K562 (cell line): ENCODE data around the gene CFAP251. TPM values are rescaled to one million over a fixed set of nuclear protein-coding genes. Genes with fewer than 3 reads are reported as not detected.
A peak's percentile ranks its signal among the peaks of the same experiment; 100 is the strongest.

ENCODE experiments used
- ELF1 ChIP-seq: fragments of 200-800 bp; sonication (Bioruptor generic); IDR thresholded peaks from 2 replicates; pipeline ENCODE4 v1.6.1; 2016; ENCODE audit warnings: missing genetic modification characterization, missing compliant biosample characterization
- MAFG ChIP-seq: fragments of 450-650 bp; conservative IDR thresholded peaks from 2 replicates; pipeline ENCODE4 v1.6.1; 2016; ENCODE audit warnings: missing genetic modification characterization, missing compliant biosample characterization
- NFIX ChIP-seq: fragments of 250-450 bp; sonication (Bioruptor Pico); IDR thresholded peaks from 2 replicates; pipeline ENCODE4 v1.4.0; 2020; ENCODE audit warnings: low read depth, mild to moderate bottlenecking, moderate library complexity
- POLR2A ChIP-seq: fragments of 450-650 bp; conservative IDR thresholded peaks from 2 replicates; pipeline ENCODE4 v1.6.1; 2016
- PTTG1 ChIP-seq: fragments of 450-650 bp; IDR thresholded peaks from 2 replicates; pipeline ENCODE4 v1.6.1; 2016; ENCODE audit warnings: low read depth, mild to moderate bottlenecking, missing genetic modification characterization, missing compliant biosample characterization
- ZNF165 ChIP-seq: fragments of 250-450 bp; sonication (Bioruptor Pico); IDR thresholded peaks from 2 replicates; pipeline ENCODE4 v1.4.0; 2020; ENCODE audit warnings: borderline replicate concordance
- ZNF253 ChIP-seq: fragments of 250-450 bp; sonication (Bioruptor Pico); conservative IDR thresholded peaks from 2 replicates; pipeline ENCODE4 v1.6.1; 2021; ENCODE audit warnings: mild to moderate bottlenecking
- ZNF695 ChIP-seq: fragments of 450-650 bp; formaldehyde crosslinking; IDR thresholded peaks from 2 replicates; pipeline ENCODE4 v1.4.0; 2020; ENCODE audit warnings: mild to moderate bottlenecking, moderate library complexity
- ZNF699 ChIP-seq: fragments of 250-450 bp; sonication (Bioruptor Pico); IDR thresholded peaks from 2 replicates; pipeline ENCODE4 v1.8.0; 2021; ENCODE audit warnings: mild to moderate bottlenecking, moderate library complexity; ENCODE audit not compliant: insufficient replicate concordance
- polyA plus RNA-seq, 8 experiments: library from polyadenylated mRNA; depleted of rRNA in 4 of 8; stranded (reverse) in 5 of 8; unstranded in 3 of 8; fragments of >200 nt; fragmentation: Nextera tagmentation in 2 of 8; fragmentation: Illumina TruSeq in 1 of 8; extraction: Ambion mirVana in 2 of 8; extraction: Trizol in 1 of 8; gene quantifications; 2 replicates each; pipeline versions ENCODE4 v1.2.1 to v1.2.3, GENCODE V29; 2011 to 2014; ENCODE audit warnings: inconsistent platforms in 1 of 8, missing spikeins in 1 of 8
- total RNA-seq, 7 experiments: library from RNA; depleted of rRNA in 6 of 7; stranded (reverse); fragments of >200 nt in 6 of 7; fragmentation: Illumina TruSeq in 2 of 7; extraction: Trizol in 2 of 7; gene quantifications; 2 replicates each; pipeline versions ENCODE4 v1.2.1 to v1.2.3, GENCODE V29; 2011 to 2021; ENCODE audit warnings: low replicate concordance in 1 of 7
- TF ChIP-seq, protein P1 (sequence below): sonication (generic); formaldehyde crosslinking; IDR thresholded peaks from 2 replicates; pipeline ENCODE4 v1.8.0; 2023; ENCODE audit warnings: missing genetic modification reagents, mild to moderate bottlenecking, borderline replicate concordance
- TF ChIP-seq, protein P2 (sequence below): sonication (generic); IDR thresholded peaks from 2 replicates; pipeline ENCODE4 v1.6.1; 2016
- TF ChIP-seq, protein P3 (sequence below), 2 experiments: IDR thresholded peaks; 2 replicates each; pipeline ENCODE4 v1.6.1; 2011; ENCODE audit warnings: borderline replicate concordance in 1 of 2, control low read depth in 1 of 2, low read depth in 1 of 2, low read length in 1 of 2, mild to moderate bottlenecking in 1 of 2, mixed read lengths in 1 of 2, moderate library complexity in 1 of 2; ENCODE audit not compliant: insufficient read depth in 1 of 2, insufficient read length in 1 of 2, poor library complexity in 1 of 2, severe bottlenecking in 1 of 2; ENCODE audit errors: extremely low read depth in 1 of 2
- TF ChIP-seq, protein P4 (sequence below): fragments of 450-650 bp; conservative IDR thresholded peaks from 2 replicates; pipeline ENCODE4 v1.6.1; 2016; ENCODE audit warnings: missing genetic modification characterization, low read depth, mild to moderate bottlenecking, missing compliant biosample characterization, moderate library complexity
- TF ChIP-seq, protein P5 (sequence below), 3 experiments: fragments of 200-800 bp in 1 of 3; sonication (Bioruptor generic) in 1 of 3; sonication (generic) in 1 of 3; formaldehyde crosslinking in 1 of 3; IDR thresholded peaks; 2 replicates each; pipeline versions ENCODE4 v1.6.1 to v1.8.0; 2016 to 2022; ENCODE audit warnings: mild to moderate bottlenecking in 2 of 3, missing compliant biosample characterization in 2 of 3, missing genetic modification characterization in 2 of 3, missing genetic modification reagents in 1 of 3

CFAP251 gene
- total and polyA plus RNA-seq, 9 of the 15 experiments (the other 6 are each of a cell fraction or from before 2014, with no cell fraction given) = 16.6 to 31.0 (median 19.1) TPM

DNA sequence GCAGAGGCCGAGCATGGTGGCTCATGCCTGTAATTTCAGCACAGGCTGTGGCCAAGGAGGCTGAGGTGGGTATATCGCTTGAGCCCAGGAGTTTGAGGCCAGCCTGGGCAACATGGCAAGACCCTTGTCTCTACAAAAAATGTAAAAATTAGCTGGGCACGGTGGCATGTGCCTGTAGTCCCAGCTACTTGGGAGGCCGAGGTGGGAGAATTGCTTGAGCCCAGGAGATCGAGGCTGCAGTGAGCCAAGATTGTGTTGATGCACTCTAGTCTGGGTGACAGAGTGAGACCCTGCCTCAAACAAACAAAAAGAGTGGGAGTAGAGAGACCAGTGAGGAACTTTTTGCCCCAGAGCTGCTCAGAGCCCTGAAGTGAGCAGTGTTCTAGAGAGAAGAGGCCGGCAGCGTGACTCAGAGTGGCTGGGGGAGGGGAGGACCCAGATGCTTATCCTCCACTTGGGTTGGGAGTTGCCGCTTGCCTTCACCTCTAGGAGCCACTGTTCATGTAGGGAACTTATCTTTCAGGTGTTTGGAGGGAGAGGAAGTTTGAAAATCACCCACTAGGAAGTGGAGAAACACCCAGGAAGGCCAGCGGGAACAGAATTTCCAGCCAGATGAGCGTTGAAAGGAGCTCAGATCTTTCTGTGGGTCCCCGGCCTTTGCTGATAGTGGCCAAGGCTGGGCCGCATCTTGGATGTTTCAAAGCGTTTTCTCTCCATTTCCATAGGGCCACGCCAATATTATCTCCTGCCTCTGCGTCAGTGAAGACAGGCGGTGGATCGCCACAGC, 15.3 kb downstream of the CFAP251 start (continued):
- TF ChIP-seq, protein P1, sequence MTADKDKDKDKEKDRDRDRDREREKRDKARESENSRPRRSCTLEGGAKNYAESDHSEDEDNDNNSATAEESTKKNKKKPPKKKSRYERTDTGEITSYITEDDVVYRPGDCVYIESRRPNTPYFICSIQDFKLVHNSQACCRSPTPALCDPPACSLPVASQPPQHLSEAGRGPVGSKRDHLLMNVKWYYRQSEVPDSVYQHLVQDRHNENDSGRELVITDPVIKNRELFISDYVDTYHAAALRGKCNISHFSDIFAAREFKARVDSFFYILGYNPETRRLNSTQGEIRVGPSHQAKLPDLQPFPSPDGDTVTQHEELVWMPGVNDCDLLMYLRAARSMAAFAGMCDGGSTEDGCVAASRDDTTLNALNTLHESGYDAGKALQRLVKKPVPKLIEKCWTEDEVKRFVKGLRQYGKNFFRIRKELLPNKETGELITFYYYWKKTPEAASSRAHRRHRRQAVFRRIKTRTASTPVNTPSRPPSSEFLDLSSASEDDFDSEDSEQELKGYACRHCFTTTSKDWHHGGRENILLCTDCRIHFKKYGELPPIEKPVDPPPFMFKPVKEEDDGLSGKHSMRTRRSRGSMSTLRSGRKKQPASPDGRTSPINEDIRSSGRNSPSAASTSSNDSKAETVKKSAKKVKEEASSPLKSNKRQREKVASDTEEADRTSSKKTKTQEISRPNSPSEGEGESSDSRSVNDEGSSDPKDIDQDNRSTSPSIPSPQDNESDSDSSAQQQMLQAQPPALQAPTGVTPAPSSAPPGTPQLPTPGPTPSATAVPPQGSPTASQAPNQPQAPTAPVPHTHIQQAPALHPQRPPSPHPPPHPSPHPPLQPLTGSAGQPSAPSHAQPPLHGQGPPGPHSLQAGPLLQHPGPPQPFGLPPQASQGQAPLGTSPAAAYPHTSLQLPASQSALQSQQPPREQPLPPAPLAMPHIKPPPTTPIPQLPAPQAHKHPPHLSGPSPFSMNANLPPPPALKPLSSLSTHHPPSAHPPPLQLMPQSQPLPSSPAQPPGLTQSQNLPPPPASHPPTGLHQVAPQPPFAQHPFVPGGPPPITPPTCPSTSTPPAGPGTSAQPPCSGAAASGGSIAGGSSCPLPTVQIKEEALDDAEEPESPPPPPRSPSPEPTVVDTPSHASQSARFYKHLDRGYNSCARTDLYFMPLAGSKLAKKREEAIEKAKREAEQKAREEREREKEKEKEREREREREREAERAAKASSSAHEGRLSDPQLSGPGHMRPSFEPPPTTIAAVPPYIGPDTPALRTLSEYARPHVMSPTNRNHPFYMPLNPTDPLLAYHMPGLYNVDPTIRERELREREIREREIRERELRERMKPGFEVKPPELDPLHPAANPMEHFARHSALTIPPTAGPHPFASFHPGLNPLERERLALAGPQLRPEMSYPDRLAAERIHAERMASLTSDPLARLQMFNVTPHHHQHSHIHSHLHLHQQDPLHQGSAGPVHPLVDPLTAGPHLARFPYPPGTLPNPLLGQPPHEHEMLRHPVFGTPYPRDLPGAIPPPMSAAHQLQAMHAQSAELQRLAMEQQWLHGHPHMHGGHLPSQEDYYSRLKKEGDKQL (CRISPR knock-in tag) = no peak
- no peak; the same call in 1 of the 2 replicates for TF ChIP-seq MAFG
- TF ChIP-seq, protein P2, sequence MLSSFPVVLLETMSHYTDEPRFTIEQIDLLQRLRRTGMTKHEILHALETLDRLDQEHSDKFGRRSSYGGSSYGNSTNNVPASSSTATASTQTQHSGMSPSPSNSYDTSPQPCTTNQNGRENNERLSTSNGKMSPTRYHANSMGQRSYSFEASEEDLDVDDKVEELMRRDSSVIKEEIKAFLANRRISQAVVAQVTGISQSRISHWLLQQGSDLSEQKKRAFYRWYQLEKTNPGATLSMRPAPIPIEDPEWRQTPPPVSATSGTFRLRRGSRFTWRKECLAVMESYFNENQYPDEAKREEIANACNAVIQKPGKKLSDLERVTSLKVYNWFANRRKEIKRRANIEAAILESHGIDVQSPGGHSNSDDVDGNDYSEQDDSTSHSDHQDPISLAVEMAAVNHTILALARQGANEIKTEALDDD = no peak
- no peak for TF ChIP-seq NFIX (CRISPR knock-in tag)
- TF ChIP-seq, protein P3, sequence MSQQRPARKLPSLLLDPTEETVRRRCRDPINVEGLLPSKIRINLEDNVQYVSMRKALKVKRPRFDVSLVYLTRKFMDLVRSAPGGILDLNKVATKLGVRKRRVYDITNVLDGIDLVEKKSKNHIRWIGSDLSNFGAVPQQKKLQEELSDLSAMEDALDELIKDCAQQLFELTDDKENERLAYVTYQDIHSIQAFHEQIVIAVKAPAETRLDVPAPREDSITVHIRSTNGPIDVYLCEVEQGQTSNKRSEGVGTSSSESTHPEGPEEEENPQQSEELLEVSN (IDR thresholded peaks at IDR 0.05; ENCODE audit: borderline replicate concordance in 1 of 2, extremely low read depth in 1 of 2, insufficient read depth in 1 of 2, insufficient read length in 1 of 2, low read depth in 1 of 2, low read length in 1 of 2, poor library complexity in 1 of 2, severe bottlenecking in 1 of 2) = peak; percentile 39 to 46
- no peak for TF ChIP-seq ZNF165 (CRISPR knock-in tag)
- peak; percentile 32; the same call in 1 of the 2 replicates for TF ChIP-seq ELF1 (tag)
- peak; percentile 58; the same call in 1 of the 2 replicates for TF ChIP-seq PTTG1 (tag)
- no peak for TF ChIP-seq ZNF253
- no peak for TF ChIP-seq ZNF699 (CRISPR knock-in tag)
- TF ChIP-seq POLR2A = peak; percentile 80
- TF ChIP-seq, protein P4, sequence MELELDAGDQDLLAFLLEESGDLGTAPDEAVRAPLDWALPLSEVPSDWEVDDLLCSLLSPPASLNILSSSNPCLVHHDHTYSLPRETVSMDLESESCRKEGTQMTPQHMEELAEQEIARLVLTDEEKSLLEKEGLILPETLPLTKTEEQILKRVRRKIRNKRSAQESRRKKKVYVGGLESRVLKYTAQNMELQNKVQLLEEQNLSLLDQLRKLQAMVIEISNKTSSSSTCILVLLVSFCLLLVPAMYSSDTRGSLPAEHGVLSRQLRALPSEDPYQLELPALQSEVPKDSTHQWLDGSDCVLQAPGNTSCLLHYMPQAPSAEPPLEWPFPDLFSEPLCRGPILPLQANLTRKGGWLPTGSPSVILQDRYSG (tag) = peak; percentile 89
- TF ChIP-seq ZNF695 (CRISPR knock-in tag) = no peak
- TF ChIP-seq, protein P5, sequence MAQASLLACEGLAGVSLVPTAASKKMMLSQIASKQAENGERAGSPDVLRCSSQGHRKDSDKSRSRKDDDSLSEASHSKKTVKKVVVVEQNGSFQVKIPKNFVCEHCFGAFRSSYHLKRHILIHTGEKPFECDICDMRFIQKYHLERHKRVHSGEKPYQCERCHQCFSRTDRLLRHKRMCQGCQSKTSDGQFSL (CRISPR knock-in tag; IDR thresholded peaks at IDR 0.05) = no peak
- TF ChIP-seq, protein P5 (tag; IDR thresholded peaks at IDR 0.05) = peak in 1 of 2 experiments; percentile 80; a peak in 2 of 4 replicates
